ENCODE data around the gene AK9.

GRCh38 chr6:109514946-109515345, 176.1 kb downstream of the AK9 start:
- TF ChIP-seq CTCF (conservative IDR thresholded peaks at IDR 0.05; ENCODE audit: low read depth, low read length) (no peak), EZH2 (IDR thresholded peaks at IDR 0.05; ENCODE audit: low read length, unreplicated experiment) (no peak), EZH2phosphoT487 (IDR thresholded peaks at IDR 0.05; ENCODE audit: borderline replicate concordance, low read length) (no peak)

All from PC-3 (cell line).